WERI-Rb-1 (cell line): ENCODE measurements around the gene VAPB.

Experiments
- DNase-seq: peaks from one replicate; pipeline ENCODE4 v3.0.0-alpha.2; 2020
- H3K27ac ChIP-seq: fragments of 250-450 bp; sonication (Bioruptor Pico); 2 replicates; pipeline ENCODE4 v1.5.1; 2020; ENCODE audit warnings: mild to moderate bottlenecking, moderate library complexity
- H3K27me3 ChIP-seq: fragments of 250-450 bp; sonication (Bioruptor Pico); 2 replicates; pipeline ENCODE4 v1.5.1; 2021; ENCODE audit warnings: mild to moderate bottlenecking, low read depth, moderate library complexity; ENCODE audit not compliant: insufficient read depth, severe bottlenecking
- H3K36me3 ChIP-seq: fragments of 250-450 bp; sonication (Bioruptor Pico); 2 replicates; pipeline ENCODE4 v1.5.1; 2020; ENCODE audit warnings: mild to moderate bottlenecking, moderate library complexity
- H3K4me3 ChIP-seq: 2 replicates; pipeline ENCODE4 v1.5.1; 2011; ENCODE audit warnings: low read depth, mild to moderate bottlenecking, control low read depth, low read length
- H3K9me3 ChIP-seq: fragments of 250-450 bp; sonication (Bioruptor Pico); 2 replicates; pipeline ENCODE4 v1.5.1; 2021; ENCODE audit warnings: mild to moderate bottlenecking, moderate library complexity; ENCODE audit not compliant: severe bottlenecking
- TF ChIP-seq, protein P1 (sequence below): IDR thresholded peaks from 2 replicates; pipeline ENCODE4 v1.5.1; 2011; ENCODE audit warnings: low read depth, mild to moderate bottlenecking, control low read depth, inconsistent platforms, low read length

VAPB gene

GRCh38 chr20:58481481-58482021, 92.5 kb downstream of the VAPB start:
- DNase-seq, result peak; percentile 79
- Histone ChIP-seq H3K9me3 (peaks cover 20% of the 10 kb centered on the region), H3K27me3 (peaks cover 16% of the 10 kb centered on the region), H3K4me3 (no peak overlapping the region), H3K36me3 (no peaks in the 10 kb centered on the region), H3K27ac (no peak overlapping the region)
- TF ChIP-seq, protein P1, sequence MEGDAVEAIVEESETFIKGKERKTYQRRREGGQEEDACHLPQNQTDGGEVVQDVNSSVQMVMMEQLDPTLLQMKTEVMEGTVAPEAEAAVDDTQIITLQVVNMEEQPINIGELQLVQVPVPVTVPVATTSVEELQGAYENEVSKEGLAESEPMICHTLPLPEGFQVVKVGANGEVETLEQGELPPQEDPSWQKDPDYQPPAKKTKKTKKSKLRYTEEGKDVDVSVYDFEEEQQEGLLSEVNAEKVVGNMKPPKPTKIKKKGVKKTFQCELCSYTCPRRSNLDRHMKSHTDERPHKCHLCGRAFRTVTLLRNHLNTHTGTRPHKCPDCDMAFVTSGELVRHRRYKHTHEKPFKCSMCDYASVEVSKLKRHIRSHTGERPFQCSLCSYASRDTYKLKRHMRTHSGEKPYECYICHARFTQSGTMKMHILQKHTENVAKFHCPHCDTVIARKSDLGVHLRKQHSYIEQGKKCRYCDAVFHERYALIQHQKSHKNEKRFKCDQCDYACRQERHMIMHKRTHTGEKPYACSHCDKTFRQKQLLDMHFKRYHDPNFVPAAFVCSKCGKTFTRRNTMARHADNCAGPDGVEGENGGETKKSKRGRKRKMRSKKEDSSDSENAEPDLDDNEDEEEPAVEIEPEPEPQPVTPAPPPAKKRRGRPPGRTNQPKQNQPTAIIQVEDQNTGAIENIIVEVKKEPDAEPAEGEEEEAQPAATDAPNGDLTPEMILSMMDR, result peak; percentile 92

- Histone ChIP-seq H3K36me3 (no peaks in the 10 kb centered on the region), H3K27ac (no peak overlapping the region), H3K9me3 (peaks cover 21% of the 10 kb centered on the region), H3K4me3 (no peak overlapping the region), H3K27me3 (peaks cover 16% of the 10 kb centered on the region)
- TF ChIP-seq, protein P1, result no peak
- DNase-seq, result no peak
Observed at GRCh38 chr20:58482416-58482815, 93.4 kb downstream of the VAPB start.

DNA sequence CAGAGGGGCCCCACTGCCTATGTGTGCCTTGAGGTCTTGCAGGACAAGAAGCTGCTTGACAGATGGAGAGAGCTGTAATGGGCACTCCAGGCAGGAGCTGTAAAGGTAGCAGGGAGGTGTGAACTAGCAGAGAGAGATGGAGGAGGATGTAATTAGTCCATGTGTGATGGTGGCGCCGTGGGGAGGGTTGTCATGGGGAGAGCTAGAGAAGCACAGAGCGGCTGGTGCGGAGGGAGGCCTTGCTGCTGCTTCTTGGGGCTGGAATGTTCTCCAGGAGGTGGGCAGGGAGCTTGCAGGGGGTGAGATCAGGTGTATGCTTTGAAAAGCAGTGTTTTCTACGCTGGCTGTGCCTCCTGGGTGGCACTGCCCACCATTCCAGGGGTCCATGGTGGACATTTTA, 94.0 kb downstream of the VAPB start:
- Histone ChIP-seq H3K27me3 (peaks cover 16% of the 10 kb centered on the region), H3K36me3 (no peaks in the 10 kb centered on the region), H3K27ac (no peak overlapping the region), H3K9me3 (peaks cover 20% of the 10 kb centered on the region), H3K4me3 (no peak overlapping the region)
- DNase-seq, result no peak
- TF ChIP-seq, protein P1, result no peak

GRCh38 chr20:58483470-58483869, 94.4 kb downstream of the VAPB start:
- TF ChIP-seq, protein P1, result no peak
- no peak for DNase-seq
- Histone ChIP-seq H3K9me3 (peaks cover 18% of the 10 kb centered on the region), H3K27ac (no peak overlapping the region), H3K27me3 (peaks cover 16% of the 10 kb centered on the region), H3K4me3 (no peak overlapping the region), H3K36me3 (no peaks in the 10 kb centered on the region)

GRCh38 chr20:58485393-58485792, 96.4 kb downstream of the VAPB start:
- TF ChIP-seq, protein P1, result no peak
- H3K27ac ChIP-seq, result no peak overlapping the region
- DNase-seq, result no peak
- H3K27me3 ChIP-seq, result peaks cover 11% of the 10 kb centered on the region
- peaks cover 17% of the 10 kb centered on the region for H3K9me3 ChIP-seq
- no peak overlapping the region for H3K4me3 ChIP-seq
- H3K36me3 ChIP-seq, result no peaks in the 10 kb centered on the region

- peaks cover 17% of the 10 kb centered on the region for H3K9me3 ChIP-seq
- TF ChIP-seq, protein P1, result no peak
- no peak for DNase-seq
- H3K27me3 ChIP-seq, result peaks cover 3% of the 10 kb centered on the region
- H3K4me3 ChIP-seq, result no peak overlapping the region
- H3K36me3 ChIP-seq, result no peaks in the 10 kb centered on the region
- no peak overlapping the region for H3K27ac ChIP-seq
Observed at GRCh38 chr20:58486207-58486606, 97.2 kb downstream of the VAPB start.
